Suprapubic skin (tissue), 4 donors: ENCODE results near the gene PFKP. TPM values are rescaled to one million over a fixed set of nuclear protein-coding genes. Genes with fewer than 3 reads are reported as not detected.
A peak's percentile ranks its signal among the peaks of the same experiment; 100 is the strongest.

Experiments
- DNase-seq, 2 donors: peaks; one replicate each; pipeline ENCODE4 v3.0.0-alpha.2; 2019; ENCODE audit warnings: low spot score in 2 of 2
- H3K27ac ChIP-seq: fragments of 200-600 bp; sonication (generic); one replicate; pipeline ENCODE4 v1.5.1; 2019
- H3K27me3 ChIP-seq: fragments of 200-600 bp; sonication (generic); one replicate; pipeline ENCODE4 v1.5.1; 2019
- H3K36me3 ChIP-seq: fragments of 200-600 bp; sonication (generic); one replicate; pipeline ENCODE4 v1.5.1; 2019
- H3K4me1 ChIP-seq: fragments of 200-600 bp; sonication (generic); one replicate; pipeline ENCODE4 v1.5.1; 2019
- H3K4me3 ChIP-seq: fragments of 200-600 bp; sonication (generic); one replicate; pipeline ENCODE4 v1.5.1; 2019; ENCODE audit warnings: mild to moderate bottlenecking
- H3K9me3 ChIP-seq: fragments of 200-600 bp; sonication (generic); one replicate; pipeline ENCODE4 v1.5.1; 2019
- EP300 ChIP-seq: sonication (generic); formaldehyde crosslinking; IDR thresholded peaks from one replicate; pipeline ENCODE4 v1.6.1; 2017; ENCODE audit warnings: antibody characterized with exemption
- POLR2A ChIP-seq, 2 donors: fragments of 450-650 bp; IDR thresholded peaks; one replicate each; pipeline ENCODE4 v1.6.1; 2017; ENCODE audit warnings: antibody characterized with exemption in 2 of 2, mild to moderate bottlenecking in 2 of 2, moderate library complexity in 2 of 2
- POLR2AphosphoS5 ChIP-seq, 3 donors: sonication (generic); formaldehyde crosslinking; IDR thresholded peaks; one replicate each; pipeline ENCODE4 v1.6.1; 2017; ENCODE audit warnings: antibody characterized with exemption in 3 of 3
- WGBS: methylation state at CpG from one replicate; pipeline ENCODE4 v1.1.5; 2018; 5-methylcytosine and 5-hydroxymethylcytosine counted together
- total RNA-seq, 4 donors: library from RNA; depleted of rRNA; stranded (reverse); fragments of >200 nt; gene quantifications; one replicate each; pipeline ENCODE4 v1.1.0, GENCODE V29; 2016
- TF ChIP-seq, protein P1 (sequence below), 2 donors: fragments of 200-600 bp in 1 of 2; fragments of 450-650 bp in 1 of 2; sonication (generic) in 1 of 2; IDR thresholded peaks; one replicate each; pipeline ENCODE4 v1.5.1; 2016 to 2019; ENCODE audit warnings: antibody characterized with exemption in 2 of 2, mild to moderate bottlenecking in 1 of 2, moderate library complexity in 1 of 2

The PFKP gene
- total RNA-seq, 4 donors from 2014 or later, result 36.7 to 58.9 (median 44.7) TPM

DNA sequence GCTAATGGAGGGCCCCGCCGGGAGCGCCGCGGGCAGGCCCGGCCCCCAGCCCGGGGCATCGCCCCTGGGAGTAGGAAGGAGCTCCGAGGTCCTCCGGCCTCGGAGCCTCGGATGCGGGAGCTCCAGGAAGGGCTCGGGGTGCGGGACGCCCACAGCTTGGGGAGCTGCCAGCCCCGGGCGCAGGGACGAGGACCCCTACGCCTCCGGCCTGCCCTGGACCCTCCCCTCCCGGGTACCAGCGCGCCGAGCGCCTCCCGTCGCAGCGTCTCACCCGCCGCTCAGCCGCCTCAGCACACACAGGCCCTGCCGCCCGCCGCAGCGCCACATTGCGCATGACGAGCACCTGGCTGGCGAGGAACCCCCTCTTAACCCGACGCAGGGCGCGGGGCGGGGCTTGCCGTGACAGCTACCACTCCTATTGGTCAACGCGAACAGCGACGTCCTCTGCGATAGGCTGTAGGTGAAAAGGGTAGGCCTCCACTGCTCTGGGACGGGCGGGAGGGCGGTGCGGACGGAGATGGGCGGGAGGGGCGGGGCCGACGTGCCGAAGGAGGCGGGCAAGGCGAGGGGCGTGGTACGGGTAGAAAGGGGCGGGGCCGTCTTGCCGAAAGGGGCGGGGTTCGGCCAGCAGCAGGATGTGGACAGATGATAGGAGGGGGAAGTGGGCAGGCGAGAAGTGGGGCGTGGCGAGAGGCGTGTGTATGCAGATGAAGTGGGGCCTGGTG is 105.3 kb downstream of the PFKP start, which contains the start of gene PITRM1:
TSS of gene PITRM1 (minus strand) at position 337 of the 725 bp plus-strand sequence. CDS start at position 327, 10 bp downstream.
- peaks cover 24% of the 10 kb centered on the region for H3K36me3 ChIP-seq
- H3K27me3 ChIP-seq, result no peaks in the 10 kb centered on the region
- TF ChIP-seq POLR2A (IDR thresholded peaks at IDR 0.05) (peak; percentile 91 to 98), POLR2AphosphoS5 (IDR thresholded peaks at IDR 0.05) (peak; percentile 96 to 98 (median 96)), EP300 (no peak)
- TF ChIP-seq, protein P1, sequence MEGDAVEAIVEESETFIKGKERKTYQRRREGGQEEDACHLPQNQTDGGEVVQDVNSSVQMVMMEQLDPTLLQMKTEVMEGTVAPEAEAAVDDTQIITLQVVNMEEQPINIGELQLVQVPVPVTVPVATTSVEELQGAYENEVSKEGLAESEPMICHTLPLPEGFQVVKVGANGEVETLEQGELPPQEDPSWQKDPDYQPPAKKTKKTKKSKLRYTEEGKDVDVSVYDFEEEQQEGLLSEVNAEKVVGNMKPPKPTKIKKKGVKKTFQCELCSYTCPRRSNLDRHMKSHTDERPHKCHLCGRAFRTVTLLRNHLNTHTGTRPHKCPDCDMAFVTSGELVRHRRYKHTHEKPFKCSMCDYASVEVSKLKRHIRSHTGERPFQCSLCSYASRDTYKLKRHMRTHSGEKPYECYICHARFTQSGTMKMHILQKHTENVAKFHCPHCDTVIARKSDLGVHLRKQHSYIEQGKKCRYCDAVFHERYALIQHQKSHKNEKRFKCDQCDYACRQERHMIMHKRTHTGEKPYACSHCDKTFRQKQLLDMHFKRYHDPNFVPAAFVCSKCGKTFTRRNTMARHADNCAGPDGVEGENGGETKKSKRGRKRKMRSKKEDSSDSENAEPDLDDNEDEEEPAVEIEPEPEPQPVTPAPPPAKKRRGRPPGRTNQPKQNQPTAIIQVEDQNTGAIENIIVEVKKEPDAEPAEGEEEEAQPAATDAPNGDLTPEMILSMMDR (IDR thresholded peaks at IDR 0.05), result no peak
- H3K4me1 ChIP-seq, result peaks cover 23% of the 10 kb centered on the region
- DNase-seq, result peak; percentile 99 to 100
- H3K9me3 ChIP-seq, result no peaks in the 10 kb centered on the region
- WGBS, result 0% methylated on average over 44 of the region's 73 CpGs
- H3K4me3 ChIP-seq, result peak within 1 kb of the TSS; percentile 95
- peak within 1 kb of the TSS; percentile 94 for H3K27ac ChIP-seq

DNA sequence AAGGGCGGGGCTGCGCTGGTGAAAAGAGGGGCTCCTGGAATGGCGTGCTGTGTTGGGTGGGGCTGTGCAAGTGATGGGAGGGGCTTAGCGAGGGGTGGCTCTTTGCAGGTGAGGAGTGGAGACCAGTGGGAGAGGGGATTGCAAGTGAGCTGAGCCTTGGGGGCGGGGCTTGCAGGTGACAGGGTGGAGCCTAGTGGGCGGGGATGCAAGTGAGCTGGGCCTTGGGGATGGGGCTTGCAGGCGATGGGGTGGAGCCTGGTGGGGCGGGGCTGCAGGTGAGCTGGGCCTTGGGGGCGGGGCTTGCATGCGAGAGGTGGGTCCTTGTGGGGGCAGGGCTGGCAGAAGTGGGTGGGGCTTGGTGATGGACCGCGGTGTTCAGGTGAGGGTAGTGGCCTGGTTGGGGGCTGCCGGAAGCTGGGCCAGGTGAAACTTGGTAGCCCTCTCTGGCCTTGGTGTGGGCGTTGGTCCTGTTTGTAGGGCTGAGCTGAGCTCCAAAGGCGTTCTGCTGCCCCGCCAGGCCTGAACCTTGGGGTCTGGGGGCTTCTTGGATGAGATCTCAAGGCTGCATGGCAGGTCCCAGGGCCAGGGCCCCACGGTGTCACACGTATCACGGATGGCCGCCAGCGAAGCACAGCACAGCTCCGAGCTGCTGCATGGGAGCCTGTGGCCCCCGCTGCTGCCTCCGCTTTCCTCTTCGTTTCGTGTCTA is 106.0 kb downstream of the PFKP start:
- H3K4me1 ChIP-seq, result peaks cover 23% of the 10 kb centered on the region
- no peaks in the 10 kb centered on the region for H3K9me3 ChIP-seq
- 30% methylated on average over 17 of the region's 26 CpGs for WGBS
- peak; percentile 92 to 98 for DNase-seq
- peaks cover 17% of the 10 kb centered on the region for H3K36me3 ChIP-seq
- H3K4me3 ChIP-seq, result peak overlapping the region; percentile 95
- no peak for TF ChIP-seq POLR2A (IDR thresholded peaks at IDR 0.05)
- TF ChIP-seq POLR2AphosphoS5 (IDR thresholded peaks at IDR 0.05), result no peak
- TF ChIP-seq, protein P1 (IDR thresholded peaks at IDR 0.05), result no peak
- no peak for TF ChIP-seq EP300
- H3K27ac ChIP-seq, result no peak overlapping the region
- no peaks in the 10 kb centered on the region for H3K27me3 ChIP-seq

DNA sequence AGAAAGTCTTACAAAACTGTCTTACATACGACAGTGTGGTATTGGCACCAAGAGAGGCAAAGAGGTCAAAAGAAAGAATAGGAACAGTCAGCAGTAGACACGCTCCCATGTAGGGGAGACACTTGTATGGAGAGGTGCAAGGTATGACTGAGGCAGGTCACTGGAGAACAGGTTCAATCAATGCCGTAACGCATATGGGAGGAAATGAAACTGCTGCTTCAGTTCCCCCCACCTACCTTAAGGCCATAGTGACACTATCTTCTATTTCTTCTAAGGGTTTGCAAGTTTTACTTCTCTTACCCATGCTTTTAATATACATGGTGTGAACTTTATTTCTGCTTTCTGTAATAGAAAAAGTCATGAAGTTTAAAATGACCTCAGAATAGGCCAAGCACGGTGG is 110.7 kb downstream of the PFKP start:
- TF ChIP-seq, protein P1 (IDR thresholded peaks at IDR 0.05), result no peak
- TF ChIP-seq POLR2AphosphoS5 (IDR thresholded peaks at IDR 0.05) (no peak), POLR2A (IDR thresholded peaks at IDR 0.05) (no peak), EP300 (no peak)
- Histone ChIP-seq H3K36me3 (no peaks in the 10 kb centered on the region), H3K4me3 (no peak overlapping the region), H3K9me3 (no peaks in the 10 kb centered on the region), H3K27me3 (no peaks in the 10 kb centered on the region), H3K4me1 (peaks cover 6% of the 10 kb centered on the region), H3K27ac (no peak overlapping the region)
- 83% methylated on average over 5 of the region's 5 CpGs for WGBS
- DNase-seq, result no peak

DNA sequence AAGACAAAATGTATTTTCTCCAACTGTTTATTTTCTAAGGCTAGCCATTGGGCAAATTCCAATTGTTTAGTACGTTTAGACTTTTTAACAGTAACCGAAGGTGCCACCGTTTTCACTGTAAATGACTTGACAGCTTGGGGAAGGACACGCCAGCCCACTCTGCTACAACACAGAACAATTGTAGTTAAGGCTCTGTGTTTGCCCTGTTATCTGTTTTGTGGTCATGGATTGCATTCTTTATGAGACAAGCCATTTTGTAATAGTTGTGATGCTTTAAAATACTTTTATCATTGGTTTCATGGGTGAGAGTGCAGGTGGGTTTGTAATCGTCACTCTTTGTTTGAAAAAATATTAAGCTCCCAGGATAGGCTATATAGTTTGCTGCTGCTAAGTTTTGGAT is 111.8 kb downstream of the PFKP start:
- Histone ChIP-seq H3K4me3 (no peak overlapping the region), H3K4me1 (no peaks in the 10 kb centered on the region), H3K27ac (no peak overlapping the region), H3K27me3 (no peaks in the 10 kb centered on the region), H3K9me3 (no peaks in the 10 kb centered on the region), H3K36me3 (no peaks in the 10 kb centered on the region)
- WGBS, result 77% methylated on average over 5 of the region's 5 CpGs
- no peak for TF ChIP-seq EP300
- TF ChIP-seq POLR2A (IDR thresholded peaks at IDR 0.05), result no peak
- TF ChIP-seq, protein P1 (IDR thresholded peaks at IDR 0.05), result no peak
- TF ChIP-seq POLR2AphosphoS5 (IDR thresholded peaks at IDR 0.05), result no peak
- DNase-seq, result no peak
